HG03066 (cell line): ENCODE results near the gene GNA12.
A peak's percentile ranks its signal among the peaks of the same experiment; 100 is the strongest.

ENCODE experiments used
- ATAC-seq: cut with Tn5 transposase; IDR thresholded peaks from one replicate; pipeline ENCODE4 v1.9.1; 2021; ENCODE audit warnings: low read depth; ENCODE audit not compliant: unreplicated experiment

Gene GNA12, protein sequence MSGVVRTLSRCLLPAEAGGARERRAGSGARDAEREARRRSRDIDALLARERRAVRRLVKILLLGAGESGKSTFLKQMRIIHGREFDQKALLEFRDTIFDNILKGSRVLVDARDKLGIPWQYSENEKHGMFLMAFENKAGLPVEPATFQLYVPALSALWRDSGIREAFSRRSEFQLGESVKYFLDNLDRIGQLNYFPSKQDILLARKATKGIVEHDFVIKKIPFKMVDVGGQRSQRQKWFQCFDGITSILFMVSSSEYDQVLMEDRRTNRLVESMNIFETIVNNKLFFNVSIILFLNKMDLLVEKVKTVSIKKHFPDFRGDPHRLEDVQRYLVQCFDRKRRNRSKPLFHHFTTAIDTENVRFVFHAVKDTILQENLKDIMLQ

DNA sequence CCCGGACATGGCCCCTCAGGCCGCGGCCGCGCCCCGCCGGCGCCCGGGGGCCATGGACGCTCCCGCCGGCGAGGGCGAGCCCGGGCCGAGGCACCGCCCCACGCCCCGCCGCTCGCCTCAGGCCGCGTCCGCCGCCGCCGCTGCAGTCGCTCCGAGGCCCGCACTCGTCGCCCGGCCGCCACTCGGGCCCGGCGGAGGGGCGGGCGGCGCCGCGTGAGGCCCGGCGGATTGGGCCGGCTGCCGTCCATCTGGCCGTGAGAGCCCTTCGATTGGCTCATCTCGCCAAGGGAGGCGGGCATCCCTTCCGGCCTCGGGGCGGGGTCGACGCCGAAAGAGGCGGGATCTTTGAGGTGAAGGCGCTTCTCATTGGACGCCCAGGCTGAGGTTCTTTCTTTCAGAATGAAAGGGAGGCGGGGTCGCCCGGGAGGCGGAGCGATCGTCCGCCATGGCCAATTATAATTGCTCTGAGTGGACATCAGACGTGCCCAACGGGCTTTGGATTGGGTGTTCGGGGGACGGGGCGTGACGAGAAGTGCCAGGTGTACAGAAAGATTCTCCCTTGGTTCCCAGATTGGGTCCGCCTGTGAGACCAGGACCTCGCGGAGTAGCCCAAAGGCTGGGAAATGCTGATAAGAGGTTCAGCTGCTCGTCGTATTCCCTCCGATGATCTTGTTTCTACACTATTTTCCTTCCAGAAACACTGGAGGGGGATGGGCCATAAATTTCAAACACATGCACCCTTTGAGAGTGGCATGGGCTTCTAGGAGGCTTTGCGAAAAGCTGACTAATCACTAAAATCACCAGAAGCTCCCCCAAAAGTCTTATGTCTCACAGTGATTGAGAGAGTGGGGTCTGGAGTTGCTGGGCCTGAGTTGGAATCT lies at the start of gene GNA12:
Gene GNA12 (minus strand): TSS at position 156 of the 881 bp plus-strand sequence. CDS start 147 bp downstream, at position 9.
- peak; percentile 95 for ATAC-seq

DNA sequence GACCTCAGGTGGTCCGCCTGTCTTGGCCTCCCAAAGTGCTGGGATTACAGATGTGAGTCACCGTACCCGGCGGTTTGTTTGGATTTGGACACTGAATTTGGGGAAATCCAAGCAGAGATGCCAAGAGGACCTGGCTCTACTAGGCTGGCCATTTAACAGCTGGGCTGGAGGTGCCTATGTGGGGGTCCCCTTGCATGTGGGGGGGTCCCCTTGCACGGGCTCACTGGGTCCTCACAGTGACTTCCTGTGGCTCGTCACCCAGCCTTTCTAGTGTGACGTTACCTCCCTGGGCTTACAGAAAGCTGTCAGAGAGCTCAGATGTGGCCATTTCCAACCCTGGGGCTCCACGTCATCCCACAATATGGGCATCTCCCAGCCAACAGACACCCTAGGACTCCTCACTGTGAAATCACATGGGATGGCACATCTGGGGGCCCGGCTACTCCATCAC lies 49.3 kb upstream of the GNA12 start:
- no peak for ATAC-seq

DNA sequence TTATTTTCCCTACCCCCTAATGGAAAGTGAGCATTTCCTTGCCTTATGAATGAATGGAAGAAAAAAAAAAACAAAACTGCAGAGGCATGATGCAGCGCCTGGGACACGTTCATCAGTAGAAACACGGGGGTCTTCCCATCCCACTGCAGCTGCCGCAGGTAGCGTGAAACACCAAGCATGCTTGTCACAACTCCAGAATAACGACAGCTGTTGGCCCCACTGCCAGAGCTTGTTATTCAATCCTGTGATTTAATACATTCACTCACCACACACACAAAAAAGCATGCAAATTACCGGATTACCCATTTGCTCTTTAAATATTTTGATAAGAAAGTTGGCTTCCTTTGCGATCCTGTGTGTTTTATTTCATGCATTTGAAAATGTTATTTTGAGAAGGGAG lies 48.4 kb upstream of the GNA12 start:
- no peak for ATAC-seq

DNA sequence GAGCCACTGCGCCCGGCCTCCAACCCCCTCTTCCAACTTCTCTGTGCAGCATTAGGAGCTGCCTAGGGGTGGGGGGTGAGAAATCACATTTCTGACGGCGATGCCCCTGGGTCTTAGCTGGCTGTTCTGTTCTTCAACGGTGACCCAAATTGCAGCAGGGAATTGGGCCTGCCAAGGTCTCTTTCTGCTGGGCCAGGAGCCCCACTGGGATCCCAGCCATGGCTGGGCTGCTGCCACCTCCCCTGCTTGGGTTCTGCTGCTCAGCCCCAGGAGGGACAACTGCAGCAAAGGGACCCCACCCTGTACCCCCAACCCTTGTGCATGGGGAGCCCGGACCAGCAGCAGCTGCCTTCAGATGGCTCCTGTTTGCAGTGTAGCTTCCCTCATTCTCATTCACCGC lies 43.7 kb upstream of the GNA12 start:
- no peak for ATAC-seq

DNA sequence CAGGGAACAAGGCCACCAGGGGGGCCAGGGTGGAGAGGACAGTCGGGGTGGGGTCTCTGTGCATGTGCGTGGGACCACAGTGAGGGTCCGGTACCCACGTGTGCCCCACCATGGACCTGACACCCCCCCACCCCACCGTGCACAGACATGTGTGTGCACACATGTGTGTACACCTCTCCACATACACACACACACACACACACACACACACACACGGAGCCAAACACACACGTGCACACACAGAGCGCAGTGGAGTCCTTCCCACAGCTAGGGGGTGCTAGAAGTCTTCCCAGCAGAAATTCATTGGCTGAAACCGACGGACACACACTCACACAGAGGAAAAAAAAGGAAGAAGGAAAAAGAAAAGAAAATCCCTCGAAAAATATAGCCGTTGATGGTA lies 42.8 kb upstream of the GNA12 start:
- no peak for ATAC-seq

DNA sequence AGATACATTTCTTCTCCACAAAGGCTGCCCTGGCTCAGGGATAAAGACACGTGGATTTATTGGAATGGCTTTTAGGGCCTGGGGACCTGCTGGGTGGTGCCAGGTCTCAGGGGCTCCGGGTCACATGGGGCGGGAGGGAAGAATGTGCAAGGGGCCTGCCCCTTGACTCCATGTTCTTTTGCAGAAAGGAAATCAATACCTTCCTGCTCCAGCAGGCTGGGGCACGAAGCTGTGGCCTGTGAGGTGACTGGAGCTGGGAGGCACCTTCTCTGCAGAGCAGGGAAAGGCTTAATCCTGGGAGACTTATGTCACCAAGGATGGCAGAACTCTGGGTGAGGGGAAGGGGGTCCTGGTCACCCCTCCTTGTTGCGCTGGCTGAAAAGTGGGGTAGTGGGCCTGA lies 42.3 kb upstream of the GNA12 start:
- ATAC-seq, result no peak

DNA sequence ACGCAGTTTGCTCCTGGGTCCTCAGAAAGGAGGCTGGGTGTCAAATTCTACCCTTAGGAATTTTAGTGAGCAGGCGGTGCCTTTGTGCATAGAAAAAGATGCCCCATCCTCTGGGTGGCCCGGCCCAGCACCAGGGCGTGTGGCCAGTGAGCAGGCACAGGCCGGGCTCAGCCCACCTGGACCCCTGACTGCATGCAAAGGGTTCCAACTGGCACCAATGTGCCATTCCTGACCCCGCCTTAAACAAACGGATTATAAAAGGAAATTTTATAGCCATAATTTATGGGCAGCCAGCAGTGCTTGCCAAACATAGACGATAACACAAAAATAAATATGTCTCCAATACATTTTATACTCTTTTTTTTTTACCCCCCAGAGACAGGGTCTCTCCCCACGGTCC lies 40.1 kb upstream of the GNA12 start:
- no peak for ATAC-seq

DNA sequence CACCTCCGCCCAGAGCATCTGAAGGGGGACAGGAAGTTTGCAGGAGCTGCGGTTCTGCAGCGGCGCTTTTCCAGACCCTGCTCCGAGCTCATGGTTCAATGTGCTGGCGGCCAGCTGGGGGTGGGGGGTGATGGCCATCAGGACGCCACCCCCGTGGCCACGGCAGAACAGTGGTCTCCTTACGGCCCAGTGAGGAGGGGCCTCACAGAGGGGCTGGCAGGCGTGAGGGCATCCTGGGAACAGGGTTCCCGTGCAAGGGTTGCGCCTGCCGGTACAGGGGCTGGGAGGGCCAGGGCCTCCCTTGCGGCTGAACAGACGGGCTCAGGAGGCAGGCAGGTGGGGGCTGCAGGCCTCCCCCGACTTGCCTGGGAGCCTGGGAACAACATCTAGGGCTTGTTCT lies 39.0 kb upstream of the GNA12 start:
- no peak for ATAC-seq

DNA sequence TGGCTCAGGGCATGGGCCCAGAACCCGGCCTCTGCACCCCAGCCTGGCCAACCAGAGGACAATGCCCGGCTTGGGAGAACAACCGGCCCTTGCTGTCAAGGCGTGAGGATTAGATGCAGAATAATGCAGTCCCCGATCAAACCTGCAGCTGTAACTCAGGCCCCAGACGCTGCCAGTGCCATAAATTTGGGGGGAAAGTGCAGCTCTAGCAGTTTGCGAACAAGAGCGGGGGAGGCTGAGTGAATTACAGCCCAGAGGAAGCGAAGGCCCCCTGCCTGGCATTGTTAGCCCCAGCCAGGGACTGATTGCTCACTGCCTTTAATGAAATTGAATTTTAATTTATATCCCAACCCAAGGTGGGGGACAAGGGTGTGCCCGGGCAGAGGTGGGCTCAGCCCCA lies 38.0 kb upstream of the GNA12 start:
- ATAC-seq, result no peak

DNA sequence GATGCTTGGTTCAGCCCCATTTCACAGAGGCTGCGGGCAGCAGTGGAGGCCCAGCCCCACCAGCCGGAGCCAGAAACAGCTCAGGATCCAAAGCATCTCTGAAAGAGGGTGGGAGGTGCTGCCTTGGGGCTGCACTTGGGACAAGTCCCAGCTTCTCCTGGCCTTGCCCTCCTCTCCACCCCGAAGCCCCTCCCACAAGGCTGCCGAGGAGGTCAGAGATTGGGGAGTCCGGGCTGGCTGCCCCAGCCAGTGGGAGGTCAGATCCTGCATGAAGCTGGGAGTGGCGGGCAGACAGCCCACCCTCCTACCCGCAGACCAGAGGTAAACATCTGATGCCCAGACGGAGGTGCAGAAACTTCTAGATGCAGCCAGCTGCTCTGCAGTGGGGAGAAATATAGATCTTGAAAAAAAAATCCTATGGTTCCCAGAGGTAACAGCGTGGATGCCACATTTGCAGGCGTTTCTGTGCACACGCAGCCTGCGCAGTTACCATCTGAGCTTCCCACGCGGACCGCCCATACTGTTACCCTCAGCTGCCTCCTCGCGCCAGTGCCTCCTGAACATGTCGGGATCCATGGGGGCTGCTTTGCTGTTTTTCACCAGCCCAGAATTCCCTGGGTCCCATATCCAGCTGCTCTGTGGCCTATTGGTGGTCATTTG lies 36.9 kb upstream of the GNA12 start:
- ATAC-seq, result no peak

DNA sequence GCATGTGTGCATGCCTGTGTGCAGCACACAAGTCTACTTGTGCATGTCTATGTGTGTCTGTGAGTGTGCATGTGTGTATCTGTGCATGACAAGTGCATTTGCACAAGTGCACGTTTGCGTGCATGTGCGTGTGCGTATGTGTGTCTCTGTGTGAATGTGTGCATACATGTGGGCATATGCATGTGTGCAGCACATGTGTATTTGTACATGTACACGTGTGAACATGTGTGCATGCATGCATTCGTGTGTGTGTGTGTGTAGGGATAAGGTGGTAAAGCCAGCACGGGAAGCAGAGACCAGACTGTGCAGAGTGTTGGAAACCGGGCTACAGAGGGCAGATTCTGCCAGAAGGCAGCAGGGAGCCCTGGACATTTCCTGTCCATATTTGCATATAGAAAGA lies 35.9 kb upstream of the GNA12 start:
- ATAC-seq, result no peak

DNA sequence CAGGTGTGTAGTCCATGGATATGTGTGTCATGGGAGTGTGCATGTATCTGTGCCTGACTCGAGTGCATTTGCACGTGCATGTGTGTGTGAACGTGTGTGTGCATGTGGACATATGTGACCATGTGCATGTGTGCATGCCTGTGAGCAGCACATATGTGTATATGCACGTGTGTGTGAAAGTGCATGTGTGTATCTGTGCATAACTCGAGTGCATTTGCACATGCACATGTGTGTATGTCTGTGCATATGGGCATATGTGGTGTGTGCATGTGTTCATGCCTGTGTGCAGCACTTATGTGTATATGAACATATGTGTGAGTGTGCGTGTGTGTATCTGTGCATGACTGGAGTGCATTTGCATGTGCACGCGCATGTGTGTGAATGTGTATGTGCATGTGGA lies 35.2 kb upstream of the GNA12 start:
- ATAC-seq, result no peak

DNA sequence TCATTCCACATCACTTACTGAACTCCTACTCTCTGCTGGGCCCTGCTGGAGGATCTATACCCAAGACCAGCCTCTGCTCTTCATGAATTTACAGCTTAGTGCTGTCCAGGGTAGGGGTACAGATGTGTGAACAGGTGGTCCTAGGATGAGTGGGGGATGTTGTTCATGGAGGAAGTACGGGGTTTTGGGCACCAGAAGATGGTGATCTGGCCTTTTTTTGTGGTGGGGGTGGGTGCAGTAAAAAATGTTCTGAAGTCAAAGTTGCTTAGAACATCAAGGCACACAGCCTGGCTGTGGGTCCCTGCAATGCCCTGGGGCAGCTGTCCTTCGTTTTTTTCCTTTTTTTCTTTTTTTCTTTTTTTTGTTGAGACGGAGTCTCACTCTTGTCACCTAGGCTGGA lies 34.2 kb upstream of the GNA12 start:
- no peak for ATAC-seq

DNA sequence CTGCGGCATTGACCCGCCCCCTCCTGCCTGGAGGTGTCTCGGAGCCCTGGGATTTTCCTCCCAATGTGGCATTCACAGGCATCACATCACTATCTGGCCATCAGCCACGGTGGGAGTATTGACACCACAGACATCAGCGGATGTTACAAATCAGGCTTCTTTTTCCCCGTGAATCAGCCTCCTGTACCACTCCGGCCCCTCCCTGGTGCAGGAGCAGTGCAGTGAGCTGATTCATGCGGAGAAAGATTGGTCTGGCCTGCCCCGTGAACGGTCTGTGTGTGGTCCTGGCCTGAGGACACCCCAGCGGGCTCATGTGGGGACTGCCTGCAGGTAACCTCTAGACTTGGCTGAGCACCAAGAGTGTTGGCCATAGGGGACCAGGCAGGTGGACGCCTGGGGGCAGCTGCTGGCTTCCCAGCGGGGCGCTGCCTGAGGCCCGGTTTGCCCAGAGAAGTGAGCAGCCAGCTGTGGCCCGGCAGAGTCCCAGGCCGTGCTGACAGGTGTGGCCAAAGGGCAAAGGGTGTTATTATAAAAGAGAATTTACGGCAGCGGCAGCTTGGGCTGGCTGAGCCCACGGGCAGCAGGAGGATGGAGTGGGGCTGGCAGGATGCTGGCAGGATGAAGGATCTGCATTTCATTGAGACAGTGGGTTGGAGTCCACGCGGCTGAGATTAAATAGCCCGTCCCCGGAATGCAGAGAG lies 32.1 kb upstream of the GNA12 start:
- no peak for ATAC-seq

DNA sequence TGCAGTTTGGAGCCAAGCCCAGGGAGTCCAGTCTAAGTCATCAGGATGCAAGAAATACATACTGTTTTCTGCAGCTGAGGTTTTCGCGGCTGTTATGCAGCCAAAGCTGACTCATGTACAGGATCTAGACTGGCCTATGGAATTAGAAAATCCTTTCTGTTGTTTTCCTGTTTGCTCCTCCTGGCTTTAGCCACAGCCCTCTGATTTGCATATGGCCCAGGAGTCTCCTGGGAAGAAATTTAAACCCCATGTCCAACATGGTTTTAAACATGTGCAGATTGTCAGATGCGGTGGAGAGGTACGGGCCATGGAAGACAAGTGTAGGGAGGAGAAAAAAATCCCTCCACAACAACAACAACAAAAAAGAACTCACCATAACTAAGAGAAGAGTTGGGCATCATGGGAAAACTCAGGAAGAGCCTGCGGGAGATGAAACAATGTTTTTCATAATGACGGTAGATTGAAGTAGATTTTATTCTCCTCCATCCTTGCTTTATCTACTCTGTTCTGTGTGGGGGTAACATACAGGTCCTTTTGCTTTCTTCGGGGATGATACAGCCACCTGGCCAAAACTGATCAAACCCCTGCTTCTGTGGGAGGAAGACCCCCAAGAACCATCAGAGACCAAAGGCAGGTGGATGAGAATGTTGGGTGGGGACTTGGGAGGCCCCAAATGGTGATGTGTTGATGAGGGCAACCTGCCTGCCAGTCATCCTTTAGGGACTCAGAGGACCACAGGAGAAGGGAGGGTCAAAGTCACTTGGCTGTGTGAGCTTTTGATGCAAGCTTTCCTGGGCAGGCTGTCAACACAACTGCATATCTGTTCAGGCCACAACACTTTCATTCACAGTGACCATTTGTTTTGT lies 29.8 kb upstream of the GNA12 start:
- ATAC-seq, result no peak

DNA sequence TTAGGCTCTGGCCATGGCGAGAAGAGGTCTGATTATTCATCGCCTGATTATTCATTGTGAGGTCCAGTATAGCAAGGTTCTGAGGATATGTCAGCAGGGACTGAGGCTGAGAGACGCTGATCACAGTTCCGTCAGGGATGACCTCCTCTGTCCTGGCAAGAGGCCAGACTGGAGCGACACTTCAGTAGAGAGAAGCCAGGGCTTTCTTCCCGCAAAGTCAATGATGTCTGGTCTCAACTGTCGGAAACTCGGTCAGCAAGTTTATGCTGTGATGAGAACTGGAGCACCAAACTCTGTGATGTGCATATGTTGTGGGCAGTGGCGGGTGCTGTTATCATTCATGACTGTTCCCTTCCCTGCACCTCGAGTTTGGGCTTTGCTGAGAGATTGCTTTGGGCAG lies 29.0 kb upstream of the GNA12 start:
- ATAC-seq, result no peak

DNA sequence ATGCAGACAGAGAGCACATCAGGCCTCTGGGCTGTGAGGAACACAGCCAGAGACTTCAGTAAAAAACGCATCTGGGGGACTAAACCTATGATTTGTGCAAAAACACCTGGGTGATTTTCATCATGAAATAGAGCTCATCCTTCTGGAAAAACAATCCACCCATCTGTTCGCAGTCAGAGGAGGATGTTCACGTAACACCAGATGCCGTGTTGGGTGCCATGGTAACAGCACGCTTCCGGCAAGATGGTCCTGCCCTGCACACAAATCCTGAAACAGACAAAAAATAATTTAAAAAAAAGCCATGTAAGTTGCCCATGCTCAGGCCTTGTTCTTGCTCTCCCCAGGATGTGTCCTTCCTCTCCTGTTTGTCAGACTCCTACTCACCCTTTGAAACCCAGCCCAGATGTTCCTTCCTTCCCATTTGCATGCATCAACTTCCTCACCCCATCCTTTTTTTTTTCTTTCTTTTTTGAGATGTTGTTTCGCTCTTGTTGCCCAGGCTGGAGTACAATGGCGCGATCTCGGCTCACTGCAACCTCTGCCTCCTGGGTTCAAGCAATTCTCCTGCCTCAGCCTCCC lies 28.3 kb upstream of the GNA12 start:
- ATAC-seq, result no peak

DNA sequence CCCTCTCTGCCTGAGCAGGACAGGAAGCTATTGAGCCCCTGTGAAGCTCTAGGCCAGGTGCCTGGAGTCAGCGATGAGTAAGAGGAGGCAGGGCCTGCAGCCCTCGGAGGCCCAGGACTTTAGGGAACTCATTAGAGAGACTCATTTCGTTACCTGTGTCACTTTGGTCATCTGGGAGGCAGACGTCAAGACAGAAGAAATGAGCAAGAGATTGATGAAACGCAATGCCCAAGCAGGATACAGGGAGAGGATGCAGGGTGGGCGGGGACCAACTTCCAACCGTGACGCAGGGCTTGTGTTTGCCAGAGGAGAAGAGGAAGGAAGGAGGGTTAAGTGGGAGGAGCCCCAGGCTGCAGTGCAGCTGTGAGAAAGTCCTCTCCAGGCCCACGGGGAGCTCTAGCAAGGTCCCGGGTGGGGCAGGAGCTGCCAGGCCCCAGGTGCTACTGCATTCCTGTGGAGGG lies 26.4 kb upstream of the GNA12 start:
- ATAC-seq, result peak; percentile 42

DNA sequence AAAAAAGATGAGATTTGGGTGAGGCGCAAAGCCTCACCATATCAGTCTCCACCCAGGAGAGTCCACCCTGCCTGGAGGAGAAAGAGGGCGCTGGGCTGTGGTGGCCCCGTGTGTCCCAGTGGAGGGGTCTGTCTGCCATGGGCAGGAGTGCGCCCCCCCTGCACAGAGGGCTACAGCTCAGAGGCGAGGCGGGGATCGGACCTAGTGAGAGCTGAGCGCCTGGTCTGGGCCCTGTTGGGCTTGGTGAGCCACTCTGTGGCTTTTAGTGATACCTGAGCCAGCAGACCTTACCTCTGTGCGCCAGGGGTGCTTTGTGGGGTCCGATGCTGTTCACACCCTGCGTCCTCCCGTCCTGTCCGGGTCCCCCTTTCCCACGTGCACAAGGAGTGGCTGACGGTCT lies 25.9 kb upstream of the GNA12 start:
- ATAC-seq, result no peak
